ENCODE results near the gene EPHB6.

EPHB6 gene

GRCh38 chr7:142899661-142900060, 44.8 kb downstream of the EPHB6 start:
- DNase-seq, result no peak

- DNase-seq, result no peak
Observed at GRCh38 chr7:142901426-142902259, 46.8 kb downstream of the EPHB6 start.

DNA sequence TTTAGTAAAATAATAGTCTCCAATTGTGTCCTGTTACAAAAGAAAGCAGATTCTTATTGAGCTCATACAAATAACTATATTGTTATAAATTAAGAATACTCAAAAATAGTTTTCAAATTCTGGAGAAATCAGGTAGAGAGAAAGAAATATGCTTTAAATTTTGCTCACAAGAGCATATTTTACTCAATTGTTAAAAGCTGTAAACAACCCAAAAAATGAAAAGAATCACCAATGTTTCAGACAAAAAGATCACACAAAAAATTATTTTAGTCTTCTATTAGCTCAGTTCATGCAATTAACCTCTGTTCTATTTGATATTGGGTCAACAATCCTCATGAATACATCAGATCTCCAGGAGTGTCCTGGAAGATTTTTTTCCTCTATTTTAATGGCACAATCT, 49.3 kb downstream of the EPHB6 start:
- no peak for DNase-seq

- DNase-seq, result no peak
Observed at GRCh38 chr7:142905759-142906158, 50.9 kb downstream of the EPHB6 start.

DNA sequence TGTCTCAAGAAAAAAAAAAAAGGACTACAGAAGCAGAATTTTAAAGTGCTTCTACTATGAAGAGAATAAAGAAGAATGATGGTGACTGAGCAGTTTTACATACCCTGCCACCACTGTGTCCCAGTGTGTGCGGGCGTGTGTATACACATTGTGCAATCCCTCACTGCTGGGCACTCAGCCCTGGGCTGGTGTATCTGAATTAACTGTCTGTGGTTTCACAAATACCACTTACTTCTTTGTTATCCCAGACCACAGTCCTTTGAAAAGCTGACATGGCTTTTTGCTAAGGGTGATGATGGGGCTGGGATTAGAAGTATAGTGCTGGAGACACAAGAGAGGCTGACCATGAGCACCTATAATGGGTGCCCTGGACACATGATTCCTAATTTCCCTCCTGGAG, 51.8 kb downstream of the EPHB6 start:
- DNase-seq, result no peak

- DNase-seq, result no peak
Observed at GRCh38 chr7:142908290-142908689, 53.4 kb downstream of the EPHB6 start.

DNA sequence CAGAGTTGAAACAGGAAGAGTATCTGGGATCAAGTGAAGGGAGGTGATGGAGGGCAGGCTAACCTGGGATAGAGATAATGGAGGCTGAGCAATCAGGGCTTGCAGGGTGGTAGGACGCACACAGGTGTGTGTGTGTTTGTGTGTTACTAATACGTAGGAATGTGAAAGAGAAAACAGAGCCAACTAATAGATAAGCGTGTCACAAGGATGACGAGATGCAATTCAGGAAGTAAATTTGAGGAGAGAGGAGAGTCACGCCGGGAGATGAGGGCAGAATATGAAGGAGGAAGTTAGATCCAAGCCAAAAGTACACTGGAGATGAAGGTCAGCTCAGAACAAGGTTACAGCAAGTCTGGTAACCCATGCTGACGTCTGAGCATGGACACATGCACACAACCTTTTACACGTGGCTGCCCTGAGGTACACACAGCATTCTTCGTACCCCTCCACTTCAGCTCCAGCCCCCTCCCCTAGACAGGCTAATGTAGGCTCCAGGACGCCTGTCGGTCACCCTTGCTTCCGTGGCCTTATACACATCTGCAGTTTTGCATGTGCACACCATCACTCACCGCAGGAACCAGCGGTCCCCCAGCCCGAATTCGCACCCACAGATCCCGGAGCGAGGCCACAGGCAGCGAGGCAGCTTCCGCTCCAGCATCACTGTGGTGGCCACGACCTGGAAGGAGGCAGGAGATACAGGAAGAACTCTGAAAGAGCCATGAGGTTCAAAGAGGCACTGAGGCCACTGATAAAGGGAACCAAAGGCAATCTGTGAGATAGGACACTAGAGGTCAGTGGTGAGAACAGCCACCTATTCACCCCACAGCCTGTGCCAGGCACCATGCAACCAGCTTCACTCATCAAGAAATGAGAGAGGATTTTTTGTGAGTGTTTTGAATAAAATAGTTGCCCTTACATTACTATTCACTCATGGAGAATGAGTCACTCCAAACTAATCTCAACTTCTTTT, 54.3 kb downstream of the EPHB6 start:
- DNase-seq, result no peak

GRCh38 chr7:142910031-142910433, 55.2 kb downstream of the EPHB6 start:
- DNase-seq, result no peak

DNA sequence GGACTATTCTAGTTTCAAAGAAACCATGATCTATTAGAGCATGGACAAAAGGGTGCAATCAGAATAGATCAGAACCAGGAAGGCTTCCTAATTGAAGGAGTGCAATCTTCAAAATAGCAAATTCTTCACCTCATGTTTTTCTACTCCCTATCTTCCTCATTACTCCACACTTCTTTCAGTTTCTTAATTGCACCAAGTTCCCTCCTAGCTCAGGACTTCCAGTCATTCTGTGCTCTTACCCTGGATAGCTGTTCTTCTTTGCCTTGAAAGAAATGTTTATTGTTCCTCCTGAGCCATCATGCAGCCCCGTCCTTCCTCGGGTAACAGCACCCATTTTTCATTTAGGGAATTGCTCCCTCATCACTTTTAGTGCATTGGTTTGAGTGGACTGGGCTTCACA, 55.6 kb downstream of the EPHB6 start:
- no peak for DNase-seq

- DNase-seq, result no peak
Observed at GRCh38 chr7:142913051-142913450, 58.2 kb downstream of the EPHB6 start.

DNA sequence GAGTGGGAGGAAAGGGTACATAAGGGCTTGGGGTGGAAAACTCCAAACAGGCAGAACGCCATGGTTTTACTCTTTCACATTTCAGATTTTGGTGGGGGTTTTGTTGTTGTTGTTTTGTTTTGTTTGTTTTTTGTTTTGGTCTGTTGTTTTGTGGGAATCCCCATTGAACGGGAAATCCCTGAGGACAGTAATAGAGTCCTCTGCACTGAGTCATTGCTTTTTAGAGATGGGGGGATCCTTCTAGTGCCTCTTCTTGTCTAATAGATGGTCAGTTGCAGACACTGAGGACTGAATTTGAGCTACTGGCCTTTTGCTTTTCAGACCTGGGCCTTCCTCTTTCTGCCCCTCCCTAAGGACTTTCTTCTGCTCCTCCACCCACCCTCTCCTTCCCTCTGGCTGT, 58.7 kb downstream of the EPHB6 start:
- DNase-seq, result no peak

DNA sequence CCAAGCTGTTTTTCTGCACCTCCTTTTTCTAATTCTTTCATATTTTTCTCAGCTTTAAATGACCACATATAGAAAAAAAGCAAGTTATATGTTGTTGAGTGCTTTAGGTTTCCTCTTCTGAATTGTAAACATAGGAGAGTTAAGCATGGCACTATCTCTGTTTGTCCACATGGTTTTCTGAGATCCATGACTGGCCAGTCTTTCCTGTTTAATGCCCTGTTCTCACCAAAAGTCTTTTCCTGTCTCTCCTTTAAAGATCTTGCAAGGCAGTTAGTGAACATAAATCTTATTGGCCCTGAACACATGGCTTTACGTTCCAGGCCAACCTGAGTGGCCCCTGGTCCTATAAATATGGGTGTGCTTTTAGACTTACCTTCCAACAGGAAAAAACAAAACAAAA, 59.2 kb downstream of the EPHB6 start:
- DNase-seq, result no peak

- no peak for DNase-seq
Observed at GRCh38 chr7:142915315-142915714, 60.4 kb downstream of the EPHB6 start.

DNA sequence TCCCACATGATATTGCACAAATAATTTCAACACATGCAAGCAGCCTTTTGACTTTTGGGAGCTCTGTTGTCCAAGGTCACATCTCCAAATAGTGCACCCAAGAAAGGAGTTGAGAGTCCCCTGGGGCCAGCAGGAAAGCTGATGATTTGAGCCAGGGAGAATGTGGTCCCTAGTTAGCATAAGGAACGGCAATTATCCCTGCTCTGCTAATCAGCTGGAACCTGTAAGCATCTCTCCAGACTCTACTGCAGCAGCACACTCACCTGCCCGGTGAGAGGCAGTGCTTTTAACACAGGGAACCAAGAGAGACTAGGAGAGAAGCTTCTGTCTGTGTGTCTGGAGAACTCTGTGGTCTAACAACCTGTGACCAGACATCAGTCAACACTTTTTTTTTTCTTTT, 61.6 kb downstream of the EPHB6 start:
- DNase-seq, result no peak

DNA sequence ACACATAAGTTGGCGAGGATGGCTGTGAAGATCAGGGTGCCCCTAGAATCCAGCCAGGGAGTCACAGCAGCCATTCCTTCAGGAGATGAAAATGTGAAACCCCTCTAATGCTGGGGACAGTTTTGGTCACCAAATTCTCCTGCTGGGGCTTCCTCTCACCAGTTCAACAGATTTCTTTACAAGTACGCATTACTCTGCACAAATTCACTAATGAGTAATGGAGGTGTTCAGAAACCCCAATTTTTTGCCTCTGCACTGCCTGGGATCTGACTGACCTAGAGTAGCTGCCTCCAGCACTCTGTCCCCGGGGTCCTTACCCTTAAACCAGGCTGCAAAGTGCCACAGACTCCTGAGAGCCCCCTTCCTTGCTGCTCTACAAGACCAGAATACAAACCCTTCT, 62.6 kb downstream of the EPHB6 start:
- DNase-seq, result no peak

DNA sequence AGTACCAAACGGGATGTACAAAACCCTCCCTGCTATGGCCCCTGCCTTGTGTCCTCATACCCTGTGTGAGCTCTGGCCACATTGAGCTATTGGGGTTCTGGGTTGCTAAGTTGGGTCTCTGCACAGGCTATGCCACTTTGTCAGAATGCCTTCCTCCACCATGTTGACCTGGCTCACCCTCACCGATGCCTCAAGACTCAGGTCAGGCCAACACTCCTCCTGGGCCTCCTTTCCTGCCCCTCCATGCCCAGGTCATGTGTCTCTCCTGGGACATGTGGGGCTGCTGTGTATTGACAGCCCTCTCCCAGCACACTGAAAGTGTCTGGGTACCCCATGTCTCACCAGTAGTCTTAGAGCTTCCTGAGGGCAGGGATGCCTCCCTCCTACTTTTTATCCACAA, 64.0 kb downstream of the EPHB6 start:
- no peak for DNase-seq

DNA sequence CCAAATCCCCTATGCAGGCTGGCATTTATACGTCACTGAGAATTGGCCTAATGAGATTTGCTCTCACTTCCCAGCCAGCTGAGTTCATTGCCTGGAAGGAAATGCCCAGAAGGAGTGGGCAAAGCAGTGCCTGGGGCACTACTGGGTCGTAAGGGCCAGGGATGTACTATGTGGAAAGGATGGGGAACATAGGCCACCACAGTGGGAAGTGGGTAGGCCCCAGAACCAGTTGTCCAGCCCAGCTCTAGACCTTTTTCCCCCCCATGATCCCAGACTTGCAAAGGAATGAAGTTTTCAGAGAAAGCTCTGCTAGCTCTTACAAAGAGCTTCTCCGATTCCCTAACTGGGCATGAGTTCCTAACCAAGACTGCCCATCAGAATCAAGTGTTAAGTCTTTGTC, 64.8 kb downstream of the EPHB6 start:
- DNase-seq, result no peak
